K562 (cell line): ENCODE data around the gene SYT17. TPM values are rescaled to one million over a fixed set of nuclear protein-coding genes. Genes with fewer than 3 reads are reported as not detected.

Source experiments
- CBX3 ChIP-seq, 2 experiments: IDR thresholded peaks; 1 replicate in 1 of 2; 2 replicates in 1 of 2; pipeline ENCODE4 v1.6.1; 2012; ENCODE audit warnings: inconsistent platforms in 2 of 2, low read length in 2 of 2, borderline replicate concordance in 1 of 2, control low read depth in 1 of 2
- TBP ChIP-seq: optimal IDR thresholded peaks from 2 replicates; pipeline ENCODE3; 2011; ENCODE audit warnings: low read depth, low read length, improper control_type of control experiment
- TFE3 ChIP-seq: fragments of 450-650 bp; formaldehyde crosslinking; IDR thresholded peaks from 2 replicates; pipeline ENCODE4 v1.4.0; 2020; ENCODE audit warnings: mild to moderate bottlenecking, mixed read lengths
- TRIM24 ChIP-seq, 2 experiments: fragments of 450-650 bp; IDR thresholded peaks; 2 replicates each; pipeline ENCODE4 v1.6.1; 2016
- TRIM28 ChIP-seq: fragments of 450-650 bp; IDR thresholded peaks from 2 replicates; pipeline ENCODE4 v1.6.1; 2017
- ZNF780A ChIP-seq: fragments of 250-450 bp; sonication (Bioruptor Pico); IDR thresholded peaks from 2 replicates; pipeline ENCODE4 v1.5.0; 2021; ENCODE audit warnings: mild to moderate bottlenecking
- polyA plus RNA-seq, 8 experiments: library from polyadenylated mRNA; depleted of rRNA in 4 of 8; stranded (reverse) in 5 of 8; unstranded in 3 of 8; fragments of >200 nt; fragmentation: Nextera tagmentation in 2 of 8; fragmentation: Illumina TruSeq in 1 of 8; extraction: Ambion mirVana in 2 of 8; extraction: Trizol in 1 of 8; gene quantifications; 2 replicates each; pipeline versions ENCODE4 v1.2.1 to v1.2.3, GENCODE V29; 2011 to 2014; ENCODE audit warnings: inconsistent platforms in 1 of 8, missing spikeins in 1 of 8
- total RNA-seq, 7 experiments: library from RNA; depleted of rRNA in 6 of 7; stranded (reverse); fragments of >200 nt in 6 of 7; fragmentation: Illumina TruSeq in 2 of 7; extraction: Trizol in 2 of 7; gene quantifications; 2 replicates each; pipeline versions ENCODE4 v1.2.1 to v1.2.3, GENCODE V29; 2011 to 2021; ENCODE audit warnings: low replicate concordance in 1 of 7
- TF ChIP-seq, protein P1 (sequence below), 2 experiments: IDR thresholded peaks; 2 replicates each; pipeline ENCODE4 v1.6.1; 2011; ENCODE audit warnings: borderline replicate concordance in 1 of 2, control low read depth in 1 of 2, low read depth in 1 of 2, low read length in 1 of 2, mild to moderate bottlenecking in 1 of 2, mixed read lengths in 1 of 2, moderate library complexity in 1 of 2; ENCODE audit not compliant: insufficient read depth in 1 of 2, insufficient read length in 1 of 2, poor library complexity in 1 of 2, severe bottlenecking in 1 of 2; ENCODE audit errors: extremely low read depth in 1 of 2
- TF ChIP-seq, protein P2 (sequence below): sonication (generic); formaldehyde crosslinking; IDR thresholded peaks from 2 replicates; pipeline ENCODE4 v1.9.0; 2022; ENCODE audit warnings: mild to moderate bottlenecking, missing genetic modification reagents

The SYT17 gene
- total and polyA plus RNA-seq, 9 of the 15 experiments (the other 6 are each of a cell fraction or from before 2014, with no cell fraction given) = not detected

- TF ChIP-seq, protein P1, sequence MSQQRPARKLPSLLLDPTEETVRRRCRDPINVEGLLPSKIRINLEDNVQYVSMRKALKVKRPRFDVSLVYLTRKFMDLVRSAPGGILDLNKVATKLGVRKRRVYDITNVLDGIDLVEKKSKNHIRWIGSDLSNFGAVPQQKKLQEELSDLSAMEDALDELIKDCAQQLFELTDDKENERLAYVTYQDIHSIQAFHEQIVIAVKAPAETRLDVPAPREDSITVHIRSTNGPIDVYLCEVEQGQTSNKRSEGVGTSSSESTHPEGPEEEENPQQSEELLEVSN (IDR thresholded peaks at IDR 0.05; ENCODE audit: borderline replicate concordance in 1 of 2, extremely low read depth in 1 of 2, insufficient read depth in 1 of 2, insufficient read length in 1 of 2, low read depth in 1 of 2, low read length in 1 of 2, poor library complexity in 1 of 2, severe bottlenecking in 1 of 2) = peak in 1 of 2 experiments; percentile 52
- TF ChIP-seq TRIM24 (IDR thresholded peaks at IDR 0.05) (peak in 1 of 2 experiments; percentile 35; a peak in 1 of 4 replicates), TFE3 (CRISPR knock-in tag) (peak; percentile 66), TBP (no peak), ZNF780A (CRISPR knock-in tag) (no peak), TRIM28 (peak; percentile 53; the same call in 1 of the 2 replicates), CBX3 (IDR thresholded peaks at IDR 0.05; ENCODE audit: borderline replicate concordance in 1 of 2, low read length in 2 of 2) (peak in 1 of 2 experiments; percentile 88; a peak in 2 of 3 replicates)
- TF ChIP-seq, protein P2, sequence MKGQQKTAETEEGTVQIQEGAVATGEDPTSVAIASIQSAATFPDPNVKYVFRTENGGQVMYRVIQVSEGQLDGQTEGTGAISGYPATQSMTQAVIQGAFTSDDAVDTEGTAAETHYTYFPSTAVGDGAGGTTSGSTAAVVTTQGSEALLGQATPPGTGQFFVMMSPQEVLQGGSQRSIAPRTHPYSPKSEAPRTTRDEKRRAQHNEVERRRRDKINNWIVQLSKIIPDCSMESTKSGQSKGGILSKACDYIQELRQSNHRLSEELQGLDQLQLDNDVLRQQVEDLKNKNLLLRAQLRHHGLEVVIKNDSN (CRISPR knock-in tag) = peak; percentile 79
- TF ChIP-seq, all 486 proteins: peak for 12
Observed at GRCh38 chr16:19126300-19126699, 41.7 kb upstream of the SYT17 start (continued).
